LNCAP (cell line): Measurements from ENCODE around the gene C1orf174.

Experiments used
- TF ChIP-seq, protein P1 (sequence below): fragments of 450-650 bp; IDR thresholded peaks from 2 replicates; pipeline ENCODE4 v1.5.1; 2017; ENCODE audit warnings: mild to moderate bottlenecking

The C1orf174 gene

DNA sequence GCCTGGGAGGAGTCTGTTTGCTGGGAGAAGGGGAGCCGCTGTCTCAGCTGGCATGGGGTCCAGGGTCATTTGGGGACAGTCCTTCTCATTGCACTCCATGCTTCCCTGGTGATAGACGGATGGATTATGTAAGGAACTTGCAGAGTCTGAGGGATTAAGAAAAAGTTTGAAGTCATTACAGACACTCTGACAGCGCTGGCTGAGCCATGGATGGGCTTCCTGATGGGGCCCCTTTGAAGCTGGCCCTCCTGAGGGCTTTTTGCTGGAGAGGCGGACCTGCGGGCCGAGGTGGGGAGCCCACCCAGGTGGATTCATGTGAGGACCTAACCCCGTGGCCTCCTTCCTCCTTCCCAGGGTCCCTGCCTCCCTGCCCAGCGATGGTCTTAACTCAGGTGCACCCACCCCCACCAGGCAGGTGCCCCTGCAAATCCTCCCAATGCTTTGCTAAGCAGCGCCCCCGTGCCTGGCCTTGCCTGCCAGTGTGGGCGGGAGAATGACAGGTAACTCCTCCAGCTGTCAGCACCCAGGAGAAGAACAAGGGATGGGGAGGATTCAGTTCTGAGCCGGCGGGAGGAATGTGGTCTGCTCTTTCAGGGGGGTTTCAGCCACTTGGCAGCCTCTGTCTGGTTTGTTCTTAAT, 24.2 kb upstream of the C1orf174 start:
- TF ChIP-seq, protein P1, sequence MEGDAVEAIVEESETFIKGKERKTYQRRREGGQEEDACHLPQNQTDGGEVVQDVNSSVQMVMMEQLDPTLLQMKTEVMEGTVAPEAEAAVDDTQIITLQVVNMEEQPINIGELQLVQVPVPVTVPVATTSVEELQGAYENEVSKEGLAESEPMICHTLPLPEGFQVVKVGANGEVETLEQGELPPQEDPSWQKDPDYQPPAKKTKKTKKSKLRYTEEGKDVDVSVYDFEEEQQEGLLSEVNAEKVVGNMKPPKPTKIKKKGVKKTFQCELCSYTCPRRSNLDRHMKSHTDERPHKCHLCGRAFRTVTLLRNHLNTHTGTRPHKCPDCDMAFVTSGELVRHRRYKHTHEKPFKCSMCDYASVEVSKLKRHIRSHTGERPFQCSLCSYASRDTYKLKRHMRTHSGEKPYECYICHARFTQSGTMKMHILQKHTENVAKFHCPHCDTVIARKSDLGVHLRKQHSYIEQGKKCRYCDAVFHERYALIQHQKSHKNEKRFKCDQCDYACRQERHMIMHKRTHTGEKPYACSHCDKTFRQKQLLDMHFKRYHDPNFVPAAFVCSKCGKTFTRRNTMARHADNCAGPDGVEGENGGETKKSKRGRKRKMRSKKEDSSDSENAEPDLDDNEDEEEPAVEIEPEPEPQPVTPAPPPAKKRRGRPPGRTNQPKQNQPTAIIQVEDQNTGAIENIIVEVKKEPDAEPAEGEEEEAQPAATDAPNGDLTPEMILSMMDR, result no peak

DNA sequence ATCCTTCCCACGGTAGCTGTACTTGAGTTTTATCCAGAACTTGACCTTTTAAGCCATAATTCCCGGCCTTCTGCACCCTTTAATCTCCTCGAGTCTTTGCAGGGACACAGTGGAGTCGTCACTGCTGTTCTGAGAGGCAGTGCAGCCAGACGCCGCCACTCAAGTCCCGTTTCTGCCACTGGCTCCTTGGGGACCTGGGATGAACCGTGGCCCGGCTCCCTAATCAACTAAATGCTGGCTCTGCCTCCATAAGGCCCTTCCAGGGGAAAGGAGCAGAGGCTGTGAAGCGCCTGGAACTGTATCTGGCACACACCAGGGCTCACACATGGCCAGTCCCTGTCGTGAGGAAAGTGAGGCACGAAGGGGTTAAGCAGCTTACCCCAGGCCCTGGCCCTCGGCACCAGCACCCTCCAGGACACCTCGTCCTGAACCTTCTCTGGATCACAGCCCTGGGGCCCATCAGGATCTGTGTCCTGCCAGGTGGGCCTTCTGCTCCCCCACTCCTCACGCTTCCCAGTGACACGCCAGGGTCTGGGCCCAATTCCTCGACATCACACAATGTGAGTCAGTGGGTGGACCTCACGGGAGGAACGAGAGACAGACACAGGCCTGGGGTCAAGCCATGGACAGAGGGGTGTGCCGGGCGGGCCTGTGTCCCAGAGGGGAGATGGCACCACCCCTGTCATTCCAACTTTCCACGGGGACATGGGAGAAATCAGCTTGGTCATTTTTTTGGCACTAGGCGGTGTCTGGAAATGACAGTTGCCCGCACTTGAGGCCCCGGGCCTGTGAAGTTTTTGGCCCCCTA, 23.5 kb upstream of the C1orf174 start:
- TF ChIP-seq, protein P1, result no peak

DNA sequence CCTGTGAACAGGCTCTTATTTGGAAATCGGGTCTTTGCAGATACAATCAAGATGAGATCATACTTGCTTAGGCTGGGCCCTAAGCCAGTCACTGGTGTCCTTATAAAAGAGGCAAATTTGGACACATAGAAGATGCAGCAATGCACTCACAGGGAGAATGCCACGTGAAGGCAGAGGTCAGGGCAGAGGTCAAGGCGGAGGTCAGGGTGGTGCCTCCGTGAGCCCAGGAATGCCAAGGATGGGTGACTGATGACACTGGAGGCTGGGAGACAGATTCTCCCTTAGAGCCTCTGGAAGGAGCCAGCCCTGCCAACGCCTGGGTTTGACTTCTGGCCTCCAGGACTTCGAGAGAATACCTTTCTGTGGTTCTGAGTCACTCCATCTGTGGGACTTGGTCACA, 22.8 kb upstream of the C1orf174 start:
- TF ChIP-seq, protein P1, result no peak

DNA sequence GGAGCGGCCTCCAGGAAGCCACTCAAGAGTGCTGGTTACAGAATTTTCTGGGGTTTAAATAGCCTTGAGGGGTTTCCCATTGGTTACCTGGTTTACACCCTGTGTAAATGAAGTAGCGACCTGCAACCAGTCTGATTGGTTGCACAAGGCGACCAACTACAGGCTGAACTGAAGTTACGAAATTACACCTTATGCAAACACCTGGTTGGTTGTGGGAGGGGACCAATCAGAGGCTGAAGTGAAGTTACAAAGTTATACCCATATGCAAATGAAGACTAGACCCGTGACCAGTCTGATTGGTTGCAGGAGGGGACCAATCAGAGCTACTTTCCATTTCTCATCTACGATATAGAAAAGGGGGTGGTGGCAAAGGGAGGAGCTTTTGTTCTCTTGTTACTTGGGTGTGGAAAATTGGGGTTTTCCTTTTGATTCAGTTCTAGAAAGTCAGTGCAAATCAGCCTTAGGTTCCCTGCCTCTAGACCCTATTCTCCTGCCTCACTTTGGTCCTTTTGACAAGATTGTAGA, 22.2 kb upstream of the C1orf174 start:
- TF ChIP-seq, protein P1, result no peak

DNA sequence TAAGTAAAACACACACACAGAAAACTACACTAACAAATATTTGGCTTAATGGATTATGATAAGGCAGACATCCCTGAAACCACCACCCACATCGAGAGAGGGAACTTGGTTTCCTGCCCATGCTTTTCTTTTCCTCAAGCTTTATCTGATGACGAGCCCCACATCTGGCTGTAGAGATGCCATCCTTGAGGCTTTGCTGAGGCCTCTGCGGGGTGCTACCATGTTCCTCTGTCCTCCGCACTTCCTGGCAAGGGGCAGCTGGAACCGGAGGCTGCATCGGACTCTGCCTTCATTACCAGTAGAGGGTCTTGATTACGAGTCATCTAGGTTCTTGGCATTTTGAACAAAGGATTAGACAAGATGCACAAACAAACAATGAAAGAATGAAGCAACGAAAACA, 21.7 kb upstream of the C1orf174 start:
- TF ChIP-seq, protein P1, result no peak

DNA sequence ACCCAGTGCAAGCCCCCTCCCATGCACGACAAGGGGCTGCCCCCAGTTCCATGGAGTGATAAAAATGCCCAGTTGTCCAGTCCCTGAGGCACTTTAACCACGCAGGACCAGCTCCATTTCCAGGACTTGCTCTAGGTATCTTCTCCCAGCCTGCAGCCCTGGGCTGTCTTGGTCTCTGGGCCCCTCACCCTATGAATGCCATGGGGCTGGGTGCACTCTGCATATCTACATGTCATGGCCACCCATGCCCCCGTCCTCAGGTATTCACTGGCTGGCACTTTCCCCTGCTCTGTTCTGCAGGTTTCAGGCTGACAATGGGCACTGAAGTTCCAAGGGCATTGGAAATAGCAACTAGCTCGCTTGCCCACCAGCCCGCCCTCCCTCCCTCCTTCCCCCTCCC, 19.6 kb upstream of the C1orf174 start:
- TF ChIP-seq, protein P1, result no peak

DNA sequence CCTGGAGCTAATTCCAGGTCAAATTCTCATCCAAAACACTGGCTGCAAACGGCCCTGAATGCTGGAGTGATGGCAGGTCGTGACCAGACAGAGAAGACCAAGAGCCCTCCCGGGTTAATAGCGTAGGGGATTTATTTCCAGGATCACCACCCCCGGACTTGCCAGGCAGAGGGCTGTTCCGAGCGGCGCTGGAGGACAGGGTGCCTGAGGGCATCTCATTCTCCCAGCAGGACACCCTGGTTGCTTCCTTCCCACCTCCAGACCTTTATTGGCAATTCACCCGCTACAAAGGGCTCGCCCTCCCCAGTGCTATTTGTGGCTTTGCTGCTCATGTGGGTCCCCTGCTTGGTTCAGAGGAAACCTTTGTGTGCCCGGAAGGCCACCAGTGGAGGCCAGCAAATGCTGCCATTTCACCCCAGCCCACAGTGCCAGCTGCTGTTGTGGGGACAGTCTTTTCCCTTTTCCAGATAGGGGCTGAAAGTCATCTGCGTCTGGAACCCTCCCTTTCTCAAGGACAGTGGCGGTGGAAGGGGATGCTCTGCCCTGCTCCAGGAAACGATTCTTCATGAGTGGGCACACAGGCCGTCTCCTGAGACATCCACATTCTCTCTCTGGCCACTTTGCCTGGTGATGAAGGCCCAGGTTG, 19.0 kb upstream of the C1orf174 start:
- TF ChIP-seq, protein P1, result no peak
